K562 (cell line): ENCODE measurements around the gene DR1. TPM values are rescaled to one million over a fixed set of nuclear protein-coding genes. Genes with fewer than 3 reads are reported as not detected.

ENCODE experiments used
- ATAC-seq: fragments of 200-7000 bp; cut with Tn5 transposase; 3 replicates; pipeline ENCODE4 v1.9.1; 2020; ENCODE audit warnings: moderate library complexity
- BruUV-seq: library from RNA; stranded (reverse); fragments of 400-500 nt; replicated peaks from 2 replicates; lab custom pipeline; 2021; lab: Mats Ljungman, UMichigan
- CTCF ChIA-PET: fragments of 300-600 bp; formaldehyde crosslinking; extraction: SDS; loops from one replicate; lab custom pipeline; 2021; ENCODE audit warnings: low intra/inter-chr PET ratio; lab: Yijun Ruan, JAX
- POLR2A ChIA-PET: fragments of 300-600, 350-650 bp; sonication (Branson Sonifier 250); formaldehyde crosslinking; extraction: SDS; loops from one replicate; lab custom pipeline; 2021; ENCODE audit warnings: antibody characterized with exemption, inconsistent platforms; lab: Yijun Ruan, JAX
- DNase-seq, 4 experiments: peaks; one replicate each; pipeline versions ENCODE4 v3.0.0 to v3.0.0-alpha.2; 2011 to 2018; ENCODE audit warnings: low spot score in 3 of 4, mixed read lengths in 3 of 4; ENCODE audit errors: extremely low read depth in 1 of 4
- FAIRE-seq: peaks from 2 replicates; lab custom pipeline; 2011; peaks lifted over from hg19 to GRCh38; lab: Jason Lieb, UNC
- H2AFZ ChIP-seq: 2 replicates; pipeline ENCODE4 v1.6.0; 2011; ENCODE audit warnings: low read depth, low read length, control low read depth, inconsistent platforms
- H3K27ac ChIP-seq: fragments of 200-600 bp; 3 replicates; pipeline ENCODE4 v1.8.0; 2011; ENCODE audit warnings: low read depth, mild to moderate bottlenecking, control low read depth, inconsistent platforms, low read length, moderate library complexity, mixed read lengths; ENCODE audit errors: extremely low read depth
- H3K27me3 ChIP-seq, 2 experiments: fragments of 300-600 bp in 1 of 2; 2 replicates in 1 of 2; 3 replicates in 1 of 2; pipeline versions ENCODE4 v1.6.0 to v1.8.0; 2011; ENCODE audit warnings: inconsistent platforms in 2 of 2, low read length in 2 of 2, mild to moderate bottlenecking in 1 of 2, mixed read lengths in 1 of 2, moderate library complexity in 1 of 2; ENCODE audit not compliant: control insufficient read depth in 2 of 2, insufficient read depth in 2 of 2
- H3K36me3 ChIP-seq: fragments of 300-600 bp; 3 replicates; pipeline ENCODE4 v1.8.0; 2011; ENCODE audit warnings: mild to moderate bottlenecking, low read length, inconsistent platforms; ENCODE audit not compliant: control insufficient read depth, insufficient read depth
- H3K4me1 ChIP-seq, 2 experiments: fragments of 200-600 bp in 1 of 2; replicated peaks in 1 of 2; 2 replicates in 1 of 2; 3 replicates in 1 of 2; pipeline versions ENCODE4 v1.5.1 to v1.8.0; 2011; ENCODE audit warnings: inconsistent platforms in 2 of 2, low read length in 2 of 2, mild to moderate bottlenecking in 1 of 2, mixed read lengths in 1 of 2, moderate library complexity in 1 of 2; ENCODE audit not compliant: control insufficient read depth in 2 of 2, insufficient read depth in 2 of 2
- H3K4me2 ChIP-seq: 2 replicates; pipeline ENCODE4 v1.6.1; 2011; ENCODE audit warnings: low read length, control low read depth, inconsistent platforms, mixed read lengths; ENCODE audit not compliant: insufficient read depth
- H3K4me3 ChIP-seq: fragments of 200-600 bp; sonication (generic), shearing (Covaris generic); 2 replicates; pipeline ENCODE4 v1.5.1; 2016; ENCODE audit warnings: control low read depth, inconsistent platforms
- H3K79me2 ChIP-seq: fragments of 200-600 bp; 3 replicates; pipeline ENCODE4 v1.8.0; 2011; ENCODE audit warnings: low read length, inconsistent platforms; ENCODE audit not compliant: control insufficient read depth, insufficient read depth
- H3K9ac ChIP-seq, 2 experiments: 2 replicates each; pipeline versions ENCODE4 v1.6.0 to v1.6.1; 2011; ENCODE audit warnings: low read depth in 2 of 2, low read length in 2 of 2, control low read depth in 1 of 2, inconsistent platforms in 1 of 2, mild to moderate bottlenecking in 1 of 2, mixed read lengths in 1 of 2; ENCODE audit not compliant: insufficient read depth in 1 of 2
- H3K9me1 ChIP-seq: one replicate; pipeline ENCODE4 v1.6.0; 2011; ENCODE audit warnings: inconsistent platforms, mild to moderate bottlenecking, low read length, moderate library complexity; ENCODE audit not compliant: control insufficient read depth, insufficient read depth
- H3K9me3 ChIP-seq: replicated peaks from 2 replicates; pipeline ENCODE4 v1.5.1; 2011; ENCODE audit warnings: low read depth, low read length, inconsistent platforms; ENCODE audit not compliant: control insufficient read depth, insufficient read depth
- H4K20me1 ChIP-seq: replicated peaks from 2 replicates; pipeline ENCODE4 v1.6.1; 2011; ENCODE audit warnings: low read length, inconsistent platforms, mixed read lengths; ENCODE audit not compliant: control insufficient read depth, insufficient read depth
- IFI16 ChIP-seq: fragments of 250-450 bp; sonication (Bioruptor Pico); IDR thresholded peaks from 2 replicates; pipeline ENCODE4 v2.1.2; 2022; ENCODE audit warnings: mild to moderate bottlenecking, inconsistent platforms
- MGA ChIP-seq: fragments of 450-650 bp; IDR thresholded peaks from 2 replicates; pipeline ENCODE4 v1.6.1; 2016; ENCODE audit warnings: mild to moderate bottlenecking, moderate library complexity
- POLR2G ChIP-seq: fragments of 200-400 bp; formaldehyde crosslinking; IDR thresholded peaks from 2 replicates; pipeline ENCODE4 v1.6.1; 2017; ENCODE audit warnings: low read depth, mild to moderate bottlenecking, antibody characterized with exemption, low read length, moderate library complexity
- SMARCC2 ChIP-seq: fragments of 450-650 bp; IDR thresholded peaks from 2 replicates; pipeline ENCODE4 v1.6.1; 2017; ENCODE audit warnings: antibody characterized with exemption, moderate library complexity, mild to moderate bottlenecking, low read depth
- STAG1 ChIP-seq: sonication (generic); formaldehyde crosslinking; IDR thresholded peaks from 2 replicates; pipeline ENCODE4 v1.5.0; 2020; ENCODE audit warnings: missing genetic modification reagents, borderline replicate concordance
- ZNF23 ChIP-seq: fragments of 250-450 bp; sonication (Bioruptor Pico); IDR thresholded peaks from 2 replicates; pipeline ENCODE4 v1.4.0; 2020; ENCODE audit warnings: mild to moderate bottlenecking
- ZNF263 ChIP-seq: sonication (generic); formaldehyde crosslinking; IDR thresholded peaks from 2 replicates; pipeline ENCODE4 v1.8.0; 2022; ENCODE audit warnings: mild to moderate bottlenecking, missing genetic modification reagents, borderline replicate concordance
- ZNF408 ChIP-seq: fragments of 250-450 bp; sonication (Bioruptor Pico); IDR thresholded peaks from 2 replicates; pipeline ENCODE4 v1.4.0; 2020; ENCODE audit warnings: low read depth, mild to moderate bottlenecking, moderate library complexity
- WGBS: fragments of 100-300 bp; shearing (Covaris generic); methylation state at CpG from one replicate; pipeline ENCODE4 v1.1.6; 2016; ENCODE audit warnings: low coverage, mixed read lengths; ENCODE audit not compliant: insufficient coverage; ENCODE audit errors: missing lambda C conversion rate; 5-methylcytosine and 5-hydroxymethylcytosine counted together
- in situ Hi-C: fragments of 300-500 bp; cut with MboI; formaldehyde crosslinking; loops from 4 replicates; pipeline ENCODE4 v1.15.0; 2018; ENCODE audit warnings: inconsistent platforms, mixed read lengths
- intact Hi-C: fragments of 100-400 bp; cut with micrococcal nuclease; formaldehyde crosslinking; loops from 2 replicates; pipeline ENCODE4 v1.14.2; 2022
- polyA plus RNA-seq, 8 experiments: library from polyadenylated mRNA; depleted of rRNA in 4 of 8; stranded (reverse) in 5 of 8; unstranded in 3 of 8; fragments of >200 nt; fragmentation: Nextera tagmentation in 2 of 8; fragmentation: Illumina TruSeq in 1 of 8; extraction: Ambion mirVana in 2 of 8; extraction: Trizol in 1 of 8; gene quantifications; 2 replicates each; pipeline versions ENCODE4 v1.2.1 to v1.2.3, GENCODE V29; 2011 to 2014; ENCODE audit warnings: inconsistent platforms in 1 of 8, missing spikeins in 1 of 8
- total RNA-seq, 7 experiments: library from RNA; depleted of rRNA in 6 of 7; stranded (reverse); fragments of >200 nt in 6 of 7; fragmentation: Illumina TruSeq in 2 of 7; extraction: Trizol in 2 of 7; gene quantifications; 2 replicates each; pipeline versions ENCODE4 v1.2.1 to v1.2.3, GENCODE V29; 2011 to 2021; ENCODE audit warnings: low replicate concordance in 1 of 7

DR1 gene
- total and polyA plus RNA-seq, 9 of the 15 experiments (the other 6 are each of a cell fraction or from before 2014, with no cell fraction given): 8.1 to 78.8 (median 46.3) TPM

GRCh38 chr1:93408203-93408602 lies 62.5 kb downstream of the DR1 start:
- WGBS: 12% methylated on average over 4 of the region's 4 CpGs
- H4K20me1 ChIP-seq: no peaks in the 10 kb centered on the region
- no peak overlapping the region for H3K27ac ChIP-seq
- in situ Hi-C loops: no loop called here
- H3K27me3 ChIP-seq: no peaks in the 10 kb centered on the region; a peak in 1 of 5 replicates
- H3K36me3 ChIP-seq: no peaks in the 10 kb centered on the region
- ATAC-seq: no peak
- no peak for DNase-seq
- no peak overlapping the region for H3K4me3 ChIP-seq
- ChIA-PET CTCF (no interaction called here), POLR2A (interaction anchor here (0.6 to 1.2 kb wide), 2 partner anchors 27 to 218 kb away, joined by 3 read pairs; no protein-coding TSS in a partner anchor)
- H3K9me3 ChIP-seq: no peaks in the 10 kb centered on the region; the same call in 1 of the 2 replicates
- H2AFZ ChIP-seq: 0 out of 2 replicates have a peak overlapping the region, but pooled peaks have one; percentile 63
- H3K4me2 ChIP-seq: no peak overlapping the region
- intact Hi-C loops: no loop called here
- H3K79me2 ChIP-seq: no peaks in the 10 kb centered on the region
- no peaks in the 10 kb centered on the region for H3K4me1 ChIP-seq
- no peak for FAIRE-seq
- BruUV-seq: no TSS peak
- no peak overlapping the region for H3K9ac ChIP-seq
- no peaks in the 10 kb centered on the region for H3K9me1 ChIP-seq
- TF ChIP-seq ZNF408 (no peak), SMARCC2 (no peak), POLR2G (no peak), STAG1 (no peak), IFI16 (no peak), ZNF23 (no peak), ZNF263 (CRISPR knock-in tag) (no peak), MGA (no peak)
